Keratinocyte (primary cell): ENCODE results near the gene PCDH9.

Experiments
- EZH2 ChIP-seq: IDR thresholded peaks from one replicate; pipeline ENCODE4 v1.6.1; 2012; ENCODE audit warnings: inconsistent platforms, mild to moderate bottlenecking, low read length, moderate library complexity
- TF ChIP-seq, protein P1 (sequence below), 3 experiments: IDR thresholded peaks in 1 of 3; conservative IDR thresholded peaks in 1 of 3; optimal IDR thresholded peaks in 1 of 3; 2 replicates in 2 of 3; 3 replicates in 1 of 3; pipeline versions ENCODE3 to v1.5.1; 2011; ENCODE audit warnings: low read length in 3 of 3, mild to moderate bottlenecking in 3 of 3, moderate library complexity in 2 of 3, control low read depth in 1 of 3, inconsistent platforms in 1 of 3; ENCODE audit not compliant: insufficient read depth in 2 of 3; ENCODE audit errors: extremely low read depth in 1 of 3

DNA sequence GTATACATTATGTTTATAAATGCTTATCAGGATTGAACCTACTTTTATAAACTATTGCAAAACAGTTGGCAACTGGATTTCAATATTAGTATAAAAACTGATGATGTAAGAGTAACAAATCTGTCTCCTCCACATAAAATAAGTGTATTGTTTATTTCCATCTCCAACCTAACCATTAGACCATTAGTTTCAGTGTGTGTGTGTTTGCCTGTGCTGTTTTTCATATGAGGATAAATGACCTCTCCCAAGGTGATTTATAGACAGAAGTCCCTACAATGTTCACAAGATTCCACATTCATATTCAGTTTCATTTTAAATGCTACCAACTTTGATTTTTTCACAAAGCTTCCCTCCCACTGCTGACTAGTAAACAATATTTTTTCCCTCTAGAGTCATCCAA is 871.6 kb downstream of the PCDH9 start:
- TF ChIP-seq, protein P1, sequence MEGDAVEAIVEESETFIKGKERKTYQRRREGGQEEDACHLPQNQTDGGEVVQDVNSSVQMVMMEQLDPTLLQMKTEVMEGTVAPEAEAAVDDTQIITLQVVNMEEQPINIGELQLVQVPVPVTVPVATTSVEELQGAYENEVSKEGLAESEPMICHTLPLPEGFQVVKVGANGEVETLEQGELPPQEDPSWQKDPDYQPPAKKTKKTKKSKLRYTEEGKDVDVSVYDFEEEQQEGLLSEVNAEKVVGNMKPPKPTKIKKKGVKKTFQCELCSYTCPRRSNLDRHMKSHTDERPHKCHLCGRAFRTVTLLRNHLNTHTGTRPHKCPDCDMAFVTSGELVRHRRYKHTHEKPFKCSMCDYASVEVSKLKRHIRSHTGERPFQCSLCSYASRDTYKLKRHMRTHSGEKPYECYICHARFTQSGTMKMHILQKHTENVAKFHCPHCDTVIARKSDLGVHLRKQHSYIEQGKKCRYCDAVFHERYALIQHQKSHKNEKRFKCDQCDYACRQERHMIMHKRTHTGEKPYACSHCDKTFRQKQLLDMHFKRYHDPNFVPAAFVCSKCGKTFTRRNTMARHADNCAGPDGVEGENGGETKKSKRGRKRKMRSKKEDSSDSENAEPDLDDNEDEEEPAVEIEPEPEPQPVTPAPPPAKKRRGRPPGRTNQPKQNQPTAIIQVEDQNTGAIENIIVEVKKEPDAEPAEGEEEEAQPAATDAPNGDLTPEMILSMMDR (optimal IDR thresholded peaks at IDR 0.05 in 1 of 3, IDR thresholded peaks at IDR 0.05 in 1 of 3, conservative IDR thresholded peaks at IDR 0.05 in 1 of 3; ENCODE audit: extremely low read depth in 1 of 3, insufficient read depth in 2 of 3, low read length in 3 of 3), result no peak
- TF ChIP-seq EZH2, result no peak
